Stimulated activated CD4-positive, alpha-beta T cell treated with anti-CD3 and anti-CD28 coated beads, Interleukin-15, amount 100 ng/mL, for 48 hours (primary cell): ENCODE results near the gene PEA15.

Experiments
- DNase-seq, 2 donors: peaks; one replicate each; pipeline ENCODE4 v3.0.0-alpha.2; 2020; ENCODE audit warnings: low read depth in 2 of 2

Gene PEA15

DNA sequence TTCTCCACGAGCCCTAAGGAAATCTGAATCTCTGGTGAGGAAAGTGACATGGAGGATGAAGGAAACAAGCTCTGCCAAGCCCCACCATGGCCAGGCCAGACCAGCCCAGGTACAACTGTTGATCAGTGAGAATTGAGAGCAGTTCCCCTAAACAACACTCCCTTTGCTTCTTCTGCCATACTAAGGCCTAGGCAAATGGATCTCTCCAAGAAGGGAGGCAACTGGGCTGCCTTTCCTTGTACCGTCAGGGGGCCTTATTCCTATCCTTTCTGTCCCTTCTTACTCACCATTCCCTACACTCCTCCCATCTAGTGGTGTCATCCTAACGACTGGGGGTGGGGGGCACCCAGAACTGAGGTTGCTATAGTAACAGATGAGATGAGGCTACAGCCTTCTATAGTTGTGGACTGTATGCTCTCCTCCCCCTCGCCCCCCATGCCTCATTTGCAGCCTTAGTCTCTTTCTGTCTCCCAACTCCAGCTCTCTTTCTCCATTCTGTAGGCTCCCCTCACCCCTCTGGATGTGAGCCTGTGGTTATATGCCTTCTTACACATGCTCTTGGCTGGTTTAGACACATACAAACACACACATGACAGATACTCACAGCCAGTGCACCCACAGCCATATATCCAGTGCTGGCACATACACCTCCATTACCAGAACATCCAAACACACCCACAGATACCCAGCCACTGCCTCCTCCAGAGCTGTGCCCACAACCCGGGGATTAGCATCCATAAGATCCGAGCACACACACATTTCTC lies 3.6 kb downstream of the PEA15 start:
- no peak for DNase-seq

DNA sequence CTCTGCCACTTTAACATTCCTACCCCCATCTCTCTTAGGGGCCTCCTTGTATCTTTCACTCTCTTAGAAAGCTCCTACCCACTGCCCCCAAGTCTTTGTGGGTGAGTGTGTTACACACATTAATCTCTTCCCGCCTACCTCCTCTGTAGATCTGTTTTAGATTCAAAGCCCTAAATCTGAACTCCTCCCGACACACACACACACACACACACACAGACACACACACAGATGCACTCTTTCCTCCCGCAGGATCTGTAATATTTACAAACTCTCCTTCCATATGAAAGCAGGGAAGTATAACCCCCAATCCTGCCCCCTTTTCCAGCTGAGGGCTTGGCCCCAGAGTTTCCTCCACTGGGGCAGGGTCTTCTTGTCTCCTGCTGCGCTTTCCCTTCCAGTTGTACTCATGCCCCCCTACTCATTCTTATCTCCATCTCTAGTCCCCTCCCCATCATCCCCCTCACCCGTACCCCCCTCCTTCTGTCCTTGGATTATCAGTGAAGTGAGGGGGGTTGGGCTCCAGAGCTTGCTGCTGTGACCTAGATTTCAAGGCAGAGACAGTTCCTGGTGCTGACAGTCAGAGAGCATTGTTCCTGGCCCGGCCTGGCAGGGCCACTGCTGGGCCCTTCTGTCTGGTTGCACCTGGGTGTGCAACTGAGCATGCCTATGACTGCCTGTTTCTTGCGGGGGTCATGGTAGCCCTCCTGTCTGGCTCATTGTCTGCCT lies 4.3 kb downstream of the PEA15 start:
- DNase-seq: no peak

DNA sequence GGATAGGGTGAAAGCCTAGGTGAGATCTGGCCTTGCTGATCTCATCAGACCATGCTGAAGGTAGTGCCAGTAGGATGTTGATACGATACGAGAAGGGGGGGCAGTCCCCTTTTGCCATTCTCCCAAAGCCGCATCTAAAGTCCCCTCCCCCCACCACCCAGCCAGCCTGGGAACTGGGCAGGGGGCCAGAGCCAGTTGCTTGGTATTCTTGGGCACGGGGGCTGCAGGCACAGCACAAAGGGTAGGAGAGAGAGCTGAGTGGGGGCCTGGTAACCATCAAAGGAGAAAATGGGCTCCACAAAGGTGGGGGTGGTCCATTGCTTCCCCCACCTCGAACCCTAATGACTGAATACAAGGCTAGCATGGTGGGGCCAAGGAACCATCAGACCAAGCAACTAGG lies 5.4 kb downstream of the PEA15 start:
- DNase-seq: no peak

DNA sequence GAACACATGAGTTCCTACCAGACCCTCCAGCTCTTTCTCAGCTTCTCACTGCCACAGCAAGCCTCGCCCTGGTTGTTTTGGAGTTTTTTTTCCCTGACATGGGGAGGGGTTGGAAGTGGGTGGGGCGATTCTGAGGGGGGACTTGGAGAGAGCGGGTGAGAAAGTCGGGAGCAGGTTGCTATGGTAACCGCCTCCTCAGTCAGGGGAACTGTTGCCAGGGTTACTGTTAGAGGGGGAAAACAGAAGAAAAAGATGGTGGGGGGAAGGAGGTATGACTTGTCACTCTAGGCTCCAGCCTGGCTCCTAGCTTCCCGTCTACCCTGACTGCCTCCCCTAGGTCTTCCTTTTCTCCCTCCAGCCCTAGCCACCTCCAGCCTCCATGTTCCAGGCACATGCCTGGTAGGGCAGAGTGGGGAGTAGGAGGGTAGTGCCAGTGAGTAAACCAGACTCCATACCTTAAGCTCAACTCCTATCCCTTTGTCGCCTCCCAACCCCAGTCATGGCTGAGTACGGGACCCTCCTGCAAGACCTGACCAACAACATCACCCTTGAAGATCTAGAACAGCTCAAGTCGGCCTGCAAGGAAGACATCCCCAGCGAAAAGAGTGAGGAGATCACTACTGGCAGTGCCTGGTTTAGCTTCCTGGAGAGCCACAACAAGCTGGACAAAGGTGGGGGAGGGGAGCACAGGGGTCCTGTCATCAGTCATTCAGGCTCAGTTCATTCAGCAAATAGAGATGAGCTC lies 6.0 kb downstream of the PEA15 start:
- DNase-seq: no peak

DNA sequence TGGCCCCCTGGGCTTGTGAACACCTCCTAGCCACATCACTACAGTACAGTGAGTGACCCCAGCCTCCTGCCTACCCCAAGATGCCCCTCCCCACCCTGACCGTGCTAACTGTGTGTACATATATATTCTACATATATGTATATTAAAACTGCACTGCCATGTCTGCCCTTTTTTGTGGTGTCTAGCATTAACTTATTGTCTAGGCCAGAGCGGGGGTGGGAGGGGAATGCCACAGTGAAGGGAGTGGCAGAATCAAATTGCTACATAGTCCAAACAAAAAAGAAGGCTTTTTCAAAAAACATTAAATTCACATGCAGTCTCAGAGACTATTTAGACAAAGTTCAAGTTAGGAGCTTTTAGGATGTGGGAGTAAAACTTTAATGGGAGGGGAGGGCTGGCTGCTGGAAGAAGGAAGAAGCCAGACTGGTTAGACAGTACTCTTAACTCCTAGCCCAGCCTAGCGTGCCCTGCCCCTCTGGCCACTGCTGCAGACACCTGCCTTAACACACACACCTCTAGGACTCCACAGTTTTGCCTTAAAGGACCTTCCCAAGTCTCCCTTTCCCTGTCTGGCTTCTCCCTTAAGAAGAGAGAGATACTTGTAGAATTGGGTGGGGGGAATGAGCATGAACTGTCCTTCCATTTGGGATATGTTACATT lies 9.4 kb downstream of the PEA15 start:
- DNase-seq: no peak

DNA sequence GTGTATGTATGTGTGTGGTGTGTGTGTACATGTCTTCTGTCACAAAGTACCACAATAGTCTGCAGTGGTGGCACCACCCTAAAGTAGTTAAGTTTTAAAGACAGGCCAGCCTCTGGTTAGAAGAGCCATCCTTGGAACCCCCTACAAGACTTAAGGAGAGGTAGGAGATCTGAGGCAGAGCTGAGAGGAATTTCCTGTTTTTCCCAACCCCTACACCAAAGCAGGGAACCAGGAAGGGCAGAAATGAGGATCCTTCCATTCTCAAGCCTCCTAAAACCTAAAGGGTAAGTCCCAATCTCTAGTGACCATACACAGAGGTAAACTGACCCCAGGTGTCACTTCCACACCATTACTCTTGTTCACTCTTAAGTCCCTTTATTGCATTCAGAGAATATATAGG lies 11.1 kb downstream of the PEA15 start:
- DNase-seq: no peak

DNA sequence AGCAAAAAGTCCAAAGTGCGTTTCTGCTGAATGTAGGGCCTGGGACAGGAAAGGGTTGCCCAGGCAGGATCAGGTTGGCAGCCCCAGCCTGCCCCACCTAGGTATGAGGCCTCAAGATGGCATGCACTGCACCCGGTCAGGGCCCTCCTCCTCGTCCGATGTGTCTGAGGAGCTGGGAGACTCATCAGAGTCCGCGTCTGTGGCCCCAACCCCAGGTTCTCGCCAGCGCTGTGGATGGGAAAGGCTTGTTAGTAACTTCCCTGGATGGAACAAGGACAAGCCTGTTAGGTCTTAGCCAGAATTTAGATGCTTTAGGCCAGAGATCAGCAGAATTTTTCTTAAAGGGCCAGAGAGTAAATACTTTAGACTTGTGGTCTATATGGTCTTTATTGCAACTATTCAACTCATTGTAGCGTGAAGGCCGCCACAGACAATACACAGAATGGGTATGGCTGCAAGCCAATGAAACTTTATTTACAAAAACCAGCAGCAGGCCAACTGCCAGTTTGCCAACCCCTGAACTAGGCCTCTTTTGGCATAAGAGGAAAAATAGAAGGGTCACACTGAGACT lies 12.4 kb downstream of the PEA15 start:
- DNase-seq: no peak

DNA sequence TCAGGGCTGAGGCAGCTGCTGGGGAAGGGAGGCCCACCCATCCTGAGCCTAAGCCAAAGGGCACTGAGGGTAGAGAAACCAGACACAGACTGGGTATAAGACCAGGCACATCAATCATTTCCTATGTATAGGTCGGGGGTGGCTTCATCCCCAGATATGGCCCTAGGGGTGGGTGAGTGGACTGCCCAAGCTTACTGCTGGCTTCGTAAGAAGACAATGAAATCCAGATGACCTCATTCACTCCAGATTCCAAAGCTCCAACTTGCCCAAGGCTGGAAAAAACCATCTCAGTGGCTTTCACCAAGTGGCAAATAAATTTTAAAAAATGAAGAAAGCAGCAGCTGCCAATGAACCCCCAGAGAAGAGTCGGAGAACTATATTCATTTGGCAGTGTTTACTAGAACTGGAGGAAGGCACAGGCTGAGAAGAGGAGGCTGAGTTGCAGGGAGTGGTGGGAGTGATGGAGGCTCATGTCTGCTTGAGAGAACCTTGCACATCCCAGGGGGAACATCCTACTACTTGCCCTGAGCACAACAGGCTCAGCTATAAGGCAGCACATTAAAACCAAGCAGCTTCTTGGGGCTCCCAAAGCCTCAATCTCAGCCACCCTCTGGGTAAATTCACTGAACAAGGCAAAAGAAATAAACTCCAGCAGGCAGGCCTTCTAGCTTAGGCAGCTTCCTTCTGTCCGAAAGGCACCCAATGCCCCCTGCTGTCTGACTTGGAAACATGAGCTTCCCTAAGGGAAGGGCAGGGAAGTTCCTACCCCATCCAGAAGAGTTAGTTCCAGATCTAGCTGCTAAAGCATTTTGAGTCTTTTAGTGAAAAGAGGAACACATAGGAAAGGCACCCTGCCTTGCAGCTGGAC lies 14.1 kb downstream of the PEA15 start:
- DNase-seq: no peak

DNA sequence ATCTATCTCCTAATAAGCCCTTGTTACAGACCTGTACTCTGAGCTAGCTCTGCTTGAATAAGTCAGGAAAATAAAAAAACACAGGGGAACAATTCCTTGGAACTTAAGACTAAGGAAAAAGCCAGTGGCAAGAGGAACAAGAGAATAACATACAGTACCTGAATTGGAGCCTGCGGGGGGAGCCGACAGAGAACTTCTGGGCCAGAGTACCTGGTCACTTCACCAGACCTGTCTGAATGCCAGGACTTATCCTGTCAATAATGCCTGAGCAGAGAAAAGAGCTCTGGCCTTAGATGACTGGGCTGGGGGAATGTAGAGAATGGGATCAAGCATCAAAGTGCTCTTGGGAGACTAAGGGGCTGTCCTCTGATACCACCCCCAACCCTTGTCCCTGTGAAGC lies 15.1 kb downstream of the PEA15 start:
- DNase-seq: no peak

DNA sequence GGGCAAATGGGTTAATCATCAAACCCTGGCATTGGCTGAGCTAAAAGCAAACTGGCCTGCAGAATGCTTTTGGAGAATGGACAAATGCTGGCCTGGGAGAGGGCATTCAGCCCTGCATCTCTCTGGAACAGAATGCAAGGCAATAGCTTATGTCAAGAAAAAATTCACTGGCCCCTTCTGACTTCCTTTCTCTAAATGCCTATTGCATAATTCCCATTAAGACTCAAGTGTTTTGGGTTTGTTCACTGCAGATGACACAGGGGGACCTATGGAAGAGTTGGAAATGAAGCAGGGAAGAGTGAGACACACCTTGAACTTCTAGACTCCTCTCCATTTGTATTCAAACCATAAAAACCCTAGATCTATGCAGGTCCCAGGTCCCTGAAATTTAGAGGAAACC lies 15.9 kb downstream of the PEA15 start:
- no peak for DNase-seq

DNA sequence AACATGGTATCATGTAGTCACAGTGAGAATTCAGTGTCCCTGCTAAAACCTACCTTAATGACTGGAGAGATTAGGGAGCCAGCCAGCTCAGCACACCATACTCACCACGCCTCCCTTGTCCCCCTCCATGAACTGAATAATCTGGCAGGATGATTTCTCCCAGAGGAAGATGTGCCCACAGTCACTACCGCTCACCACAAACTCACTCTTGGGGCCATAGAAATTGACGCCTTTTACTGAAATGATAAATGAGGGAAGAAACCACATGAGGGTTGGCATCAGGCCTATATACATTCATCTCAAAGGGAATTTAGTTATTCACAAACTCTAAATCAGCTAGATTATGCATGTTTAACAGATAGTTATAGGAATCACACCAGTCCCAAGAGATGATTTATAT lies 17.4 kb downstream of the PEA15 start:
- DNase-seq: no peak

DNA sequence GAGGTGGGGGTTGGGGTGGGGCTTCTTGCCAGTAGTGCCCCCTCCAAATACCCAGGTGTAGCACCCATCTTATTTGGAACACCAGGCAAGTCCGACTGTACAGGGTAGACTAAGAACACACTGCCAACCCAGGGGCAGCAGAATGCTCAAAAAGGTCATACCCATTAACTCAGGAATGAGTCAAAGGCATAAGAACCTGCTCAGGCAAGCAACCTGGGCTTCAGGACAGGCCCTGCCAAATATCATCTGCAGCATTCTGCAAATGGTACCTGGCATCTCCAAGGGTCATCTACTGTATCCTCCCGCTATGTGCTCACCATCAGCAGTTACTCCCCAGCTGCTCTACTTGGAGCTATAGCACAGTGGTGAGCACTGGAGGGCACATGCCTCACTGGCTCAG lies 19.4 kb downstream of the PEA15 start:
- DNase-seq: no peak

DNA sequence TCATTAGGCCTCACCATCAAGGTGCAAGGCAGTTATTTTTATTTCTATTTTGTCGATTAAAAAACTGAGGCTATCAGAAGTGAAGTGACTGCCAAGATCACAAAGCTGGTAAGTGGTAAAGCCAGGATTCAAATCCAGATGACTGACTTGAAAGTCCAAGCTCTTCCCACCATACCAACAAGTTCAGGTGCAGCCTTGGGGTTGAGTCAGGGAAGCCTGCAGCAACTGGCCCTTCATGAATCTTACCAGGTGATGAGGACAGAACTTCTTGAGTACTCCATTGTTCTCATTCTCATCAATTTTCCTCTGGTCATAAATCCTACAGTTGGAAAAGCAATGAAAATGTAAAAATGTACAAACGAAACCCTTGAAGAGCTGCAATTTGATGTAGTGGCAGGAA lies 20.2 kb downstream of the PEA15 start:
- no peak for DNase-seq

DNA sequence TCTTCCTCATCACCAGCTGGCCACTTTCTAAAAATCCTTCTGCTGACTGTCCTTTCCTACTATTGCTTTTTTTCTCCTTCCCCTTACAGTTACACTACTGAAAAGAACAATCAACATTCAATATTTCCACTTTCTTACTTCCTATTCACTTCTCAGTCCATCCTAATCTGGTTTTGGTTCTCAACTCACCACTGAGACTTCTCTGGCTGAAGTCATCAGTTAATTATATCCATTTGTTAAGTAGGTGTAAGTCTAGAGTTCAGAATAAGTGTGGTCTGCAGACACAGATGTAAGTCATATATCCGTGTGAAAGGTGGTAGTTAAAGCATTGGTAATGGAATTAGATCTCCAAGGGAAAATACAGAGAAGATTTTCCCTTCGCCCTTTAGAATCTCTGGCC lies 21.4 kb downstream of the PEA15 start:
- no peak for DNase-seq

DNA sequence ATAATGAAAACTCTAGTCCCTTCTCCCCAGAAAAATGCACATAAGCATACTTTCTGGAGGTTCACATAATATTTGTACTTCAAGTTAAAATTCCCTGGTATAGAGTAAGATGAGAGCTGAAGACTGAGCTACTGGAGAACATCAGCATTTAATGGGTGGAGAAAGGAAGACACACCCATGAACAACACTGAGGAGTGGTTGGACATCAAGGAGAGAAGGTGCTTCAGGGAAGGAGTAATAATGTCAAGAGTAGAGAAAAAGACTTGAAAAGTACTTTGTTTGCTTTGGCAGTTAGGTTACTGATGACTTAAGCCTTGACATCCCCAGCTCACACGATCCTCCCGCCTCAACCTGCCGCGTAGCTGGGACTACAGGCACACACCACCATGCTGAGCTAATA lies 21.9 kb downstream of the PEA15 start:
- DNase-seq: no peak

DNA sequence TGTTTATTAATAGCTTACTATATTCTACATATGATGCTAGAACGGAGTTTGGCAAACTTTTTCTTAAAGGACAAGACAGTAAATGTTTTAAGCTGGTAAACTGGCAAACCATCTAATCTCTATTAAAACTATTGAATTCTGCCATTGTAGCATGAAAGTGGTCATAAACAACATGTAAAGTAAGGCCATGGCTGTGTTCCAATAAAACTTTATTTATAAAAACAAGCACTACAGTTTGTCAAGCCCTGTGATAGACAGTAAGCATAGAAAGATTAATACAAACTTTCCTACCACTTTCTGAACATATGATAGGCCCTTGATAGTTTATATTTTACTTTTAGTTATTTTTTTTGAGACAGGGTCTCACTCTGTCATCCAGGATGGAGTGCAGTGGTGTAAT lies 22.4 kb downstream of the PEA15 start:
- no peak for DNase-seq

DNA sequence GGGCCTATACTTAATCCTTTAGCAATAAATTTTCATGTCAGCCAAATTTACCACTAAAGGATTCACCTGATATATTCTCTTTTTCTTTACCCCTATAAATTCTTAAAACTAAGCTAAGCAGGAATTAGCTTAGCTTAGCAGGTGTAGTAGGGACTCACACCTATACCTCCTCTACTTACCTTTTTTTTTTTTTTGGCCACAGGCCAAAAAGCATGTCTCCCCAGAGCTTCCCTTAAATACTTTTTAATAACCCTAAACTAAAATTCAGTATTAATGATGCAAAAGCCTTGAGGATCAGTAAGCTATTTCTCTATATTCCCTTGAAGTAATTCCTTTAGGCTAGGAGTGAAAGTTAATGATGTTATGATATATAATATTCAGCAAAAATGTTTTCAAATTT lies 23.2 kb downstream of the PEA15 start:
- no peak for DNase-seq

DNA sequence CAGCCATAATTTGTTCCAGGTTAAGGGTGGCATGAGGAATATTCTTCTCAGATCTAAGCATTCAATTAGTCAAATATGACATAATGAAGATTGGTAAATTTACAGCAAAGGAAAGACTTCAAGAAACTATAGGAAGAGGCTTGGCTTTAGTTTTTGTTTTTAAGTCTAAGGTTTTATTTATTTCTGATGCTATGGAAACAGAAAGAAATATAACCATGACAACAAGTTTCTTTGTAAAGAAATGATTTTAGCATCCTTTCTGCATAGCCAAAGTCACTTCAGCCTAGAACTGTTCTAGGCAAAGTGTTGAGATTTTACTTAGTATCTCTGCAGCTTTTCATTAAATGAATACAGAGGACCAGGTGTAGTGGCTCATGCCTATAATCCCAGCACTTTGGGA lies 27.7 kb downstream of the PEA15 start:
- no peak for DNase-seq

DNA sequence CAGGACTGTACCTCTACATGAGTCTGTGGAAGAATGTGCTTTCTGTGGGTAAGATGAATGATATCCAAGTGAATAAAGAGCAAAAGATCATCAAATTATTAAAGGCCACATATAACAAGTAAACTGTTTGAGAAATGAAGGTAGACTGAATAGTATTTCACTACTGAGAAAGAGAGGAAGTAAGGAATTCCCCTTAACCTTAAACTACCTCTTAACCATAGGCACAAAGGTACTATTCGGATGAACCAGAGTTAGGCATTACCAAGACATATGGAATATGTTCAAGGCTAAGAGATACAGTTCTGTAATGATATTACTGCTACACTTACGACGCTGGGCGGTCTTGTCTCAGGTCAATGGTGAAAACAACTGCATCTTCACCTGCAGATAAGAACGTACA lies 31.6 kb downstream of the PEA15 start:
- DNase-seq: no peak

DNA sequence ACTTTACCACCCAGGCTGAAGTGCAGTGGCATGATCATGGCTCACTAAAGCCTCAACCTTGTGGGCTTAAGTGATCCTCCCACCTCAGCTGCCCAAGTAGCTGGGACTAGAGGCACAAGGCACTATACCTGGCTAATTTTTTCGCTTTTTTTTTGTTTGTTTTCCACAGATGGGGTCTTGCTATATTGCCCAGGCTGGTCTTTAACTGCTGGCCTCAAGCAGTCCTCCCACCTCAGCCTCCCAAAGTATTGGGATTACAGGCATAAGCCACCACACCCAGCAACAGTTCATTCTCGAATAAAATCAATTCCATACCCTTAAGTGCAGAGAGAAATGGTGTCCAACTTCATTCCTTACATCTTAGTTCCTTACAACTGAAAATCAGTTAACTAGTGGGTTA lies 32.4 kb downstream of the PEA15 start:
- no peak for DNase-seq

DNA sequence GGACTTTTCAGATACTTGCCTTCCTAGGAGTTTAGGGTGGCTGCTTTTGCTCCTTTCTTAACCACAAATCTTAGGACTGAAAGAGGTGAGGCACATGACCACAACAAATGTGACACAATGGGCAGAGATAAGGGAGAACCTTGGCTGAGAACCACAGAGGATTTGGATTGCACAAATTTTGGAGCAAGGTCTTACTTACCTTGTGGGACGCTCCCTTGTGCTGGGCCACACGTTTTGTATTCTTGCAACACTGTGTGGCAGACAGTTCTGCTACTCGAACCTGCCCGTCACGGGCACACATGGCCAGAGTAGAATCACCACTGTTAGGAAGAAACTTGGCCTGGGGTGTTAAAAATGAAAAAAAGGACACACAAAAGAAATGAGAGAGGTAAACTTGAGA lies 33.2 kb downstream of the PEA15 start:
- no peak for DNase-seq
